ENCODE results near the gene TP53I13. TPM values are rescaled to one million over a fixed set of nuclear protein-coding genes. Genes with fewer than 3 reads are reported as not detected.

The TP53I13 gene
- polyA plus RNA-seq, 3 donors = 54.3 to 166 (median 84.3) TPM

DNA sequence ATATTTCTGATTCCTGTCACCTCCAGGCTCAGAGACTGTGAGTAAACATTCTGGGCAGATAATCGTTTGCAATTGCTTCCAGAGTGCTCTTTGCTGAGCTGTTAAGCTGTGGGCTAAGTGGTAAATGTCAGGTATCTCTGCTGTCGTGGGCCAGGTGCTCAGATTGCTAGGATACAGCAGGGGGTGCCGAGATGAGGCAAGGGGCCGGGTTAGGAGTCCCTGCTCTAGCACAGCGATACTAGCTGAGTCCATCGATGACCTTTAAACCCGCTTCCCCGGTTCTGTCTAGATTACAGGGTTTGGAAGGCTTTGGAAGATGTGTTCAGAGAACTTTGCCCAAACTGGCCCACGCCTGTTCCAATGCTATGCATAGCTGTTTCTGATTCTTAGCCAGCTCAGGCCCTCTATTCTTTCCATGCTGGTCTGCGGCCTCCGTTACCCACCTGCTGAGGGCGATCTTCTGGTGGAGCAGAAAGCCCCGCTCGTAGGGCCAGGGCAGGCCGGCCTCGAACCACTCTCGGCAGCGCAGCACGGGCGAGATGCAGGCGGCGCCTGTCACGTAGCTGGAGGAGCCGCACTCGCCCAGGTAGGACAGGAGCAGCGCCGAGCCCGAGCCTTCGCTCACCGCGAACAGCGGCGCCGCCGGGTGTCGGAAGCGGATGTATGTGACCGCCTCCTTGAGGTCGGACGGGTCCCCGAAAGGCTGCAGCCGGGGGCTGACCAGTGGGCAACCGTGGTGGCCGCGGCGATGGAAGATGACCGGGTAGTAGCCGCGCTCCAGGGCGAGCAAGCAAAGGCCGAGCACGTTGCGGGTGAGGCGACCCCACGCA is 2.6 kb upstream of the TP53I13 start:
- 13 to 23% (median 15%) methylated on average over 49 to 55 of the region's 55 CpGs for WGBS, 3 donors
- no peak overlapping the region for H3K27ac ChIP-seq (ENCODE audit: low read depth, low read length)

DNA sequence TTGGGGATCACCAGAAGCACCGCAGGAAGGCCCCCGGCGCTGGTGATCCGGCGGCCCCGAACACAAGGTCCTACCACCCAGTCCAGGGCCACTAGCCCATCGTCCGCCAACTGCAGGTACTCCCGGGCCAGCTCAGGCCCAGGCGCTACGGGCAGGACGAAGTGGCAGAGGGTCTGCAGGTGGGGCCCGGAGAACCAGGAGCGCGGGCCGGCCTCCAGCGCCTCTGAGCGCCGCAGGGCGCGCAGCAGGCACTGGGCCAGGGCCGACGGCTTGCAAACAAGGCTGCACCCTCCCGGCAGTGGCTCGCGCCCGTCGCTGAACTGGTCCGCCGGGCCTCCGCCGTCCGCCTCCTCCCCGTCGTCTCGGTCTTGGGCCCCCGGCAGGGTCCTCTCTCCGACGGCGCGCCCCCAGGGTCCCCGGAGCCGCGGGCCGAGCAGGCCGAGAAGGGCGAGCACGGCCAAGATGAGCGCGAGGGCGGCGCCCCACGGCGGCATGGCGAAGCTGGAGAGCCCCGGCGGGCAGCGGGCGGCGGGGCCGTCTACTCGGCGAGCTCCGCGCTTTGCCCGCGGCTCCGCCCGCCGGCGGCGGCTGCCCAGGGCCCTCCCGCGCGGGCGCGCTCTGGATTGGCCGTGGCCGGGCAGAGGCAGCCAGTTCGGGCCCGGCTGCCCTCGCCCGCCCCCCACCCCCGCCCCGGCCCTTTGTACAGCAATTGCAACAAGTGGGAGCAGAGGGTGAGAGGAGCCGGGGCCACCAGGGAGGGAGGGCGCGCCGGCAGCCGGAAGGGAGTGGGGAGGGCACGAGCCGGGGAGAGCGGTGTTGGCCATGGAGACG is 1.8 kb upstream of the TP53I13 start, which contains the start of gene ABHD15:
TSS of gene ABHD15 (minus strand) at position 565 of the 831 bp plus-strand sequence. CDS start at position 494, 71 bp downstream.
- H3K27ac ChIP-seq (ENCODE audit: low read depth, low read length) = no peak within 1 kb of the TSS
- WGBS, 3 donors = 1 to 3% (median 2%) methylated on average over 31 to 93 of the region's 94 CpGs

GRCh38 chr17:29567304-29567553 is 1.3 kb upstream of the TP53I13 start:
- WGBS, 3 donors = 0% methylated on average over 11 to 27 of the region's 27 CpGs
- no peak overlapping the region for H3K27ac ChIP-seq (ENCODE audit: low read depth, low read length)

DNA sequence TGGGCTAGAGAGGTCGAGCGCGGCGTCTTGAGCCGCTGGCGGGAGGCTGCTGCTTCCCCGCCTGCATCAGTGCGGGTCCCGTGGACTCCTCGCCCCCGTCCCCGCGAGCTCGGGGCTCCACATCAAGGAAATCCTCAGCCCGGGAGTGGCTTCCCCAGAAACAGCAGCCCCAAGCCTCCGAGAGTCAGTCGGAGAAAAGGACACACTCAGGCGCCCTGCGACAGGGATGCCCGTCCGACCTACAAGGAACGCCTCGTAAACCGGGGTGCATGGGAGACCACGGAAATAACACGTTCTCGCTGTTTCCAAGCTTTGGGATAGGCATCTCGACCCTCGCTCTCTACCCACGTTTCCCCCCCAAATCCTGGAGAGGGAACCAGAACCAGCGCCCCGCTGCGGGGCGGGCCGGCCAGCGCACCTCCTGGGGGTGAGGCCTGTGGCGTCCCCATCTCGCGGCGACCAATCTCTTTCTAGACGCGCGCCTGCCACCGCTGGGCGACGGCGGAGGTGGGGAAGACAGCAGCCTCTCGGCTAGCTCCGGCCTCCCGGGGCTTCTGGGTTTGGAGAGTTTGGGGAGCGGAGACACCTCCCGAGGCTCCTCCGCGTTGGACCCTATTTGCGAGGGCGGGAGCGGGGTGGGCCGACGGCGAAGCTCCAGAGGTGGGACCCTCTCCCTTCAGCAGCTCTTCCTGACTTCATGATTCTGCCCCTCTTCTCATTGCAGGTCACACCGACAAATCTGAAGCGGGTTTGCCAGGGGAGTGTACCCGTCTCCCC is 759 bp upstream of the TP53I13 start:
- WGBS, 3 donors = 0% methylated on average over 56 to 63 of the region's 63 CpGs
- no peak overlapping the region for H3K27ac ChIP-seq (ENCODE audit: low read depth, low read length)

- H3K27ac ChIP-seq (ENCODE audit: low read depth, low read length) = no peak overlapping the region
- WGBS, 3 donors = 60 to 67% (median 63%) methylated on average over 14 of the region's 14 CpGs
Measured at GRCh38 chr17:29569245-29569950, 897 bp downstream of the TP53I13 start.

GRCh38 chr17:29570521-29570920 is 2.0 kb downstream of the TP53I13 start:
- no peak overlapping the region for H3K27ac ChIP-seq (ENCODE audit: low read depth, low read length)
- 72 to 78% (median 77%) methylated on average over 7 of the region's 7 CpGs for WGBS, 3 donors

DNA sequence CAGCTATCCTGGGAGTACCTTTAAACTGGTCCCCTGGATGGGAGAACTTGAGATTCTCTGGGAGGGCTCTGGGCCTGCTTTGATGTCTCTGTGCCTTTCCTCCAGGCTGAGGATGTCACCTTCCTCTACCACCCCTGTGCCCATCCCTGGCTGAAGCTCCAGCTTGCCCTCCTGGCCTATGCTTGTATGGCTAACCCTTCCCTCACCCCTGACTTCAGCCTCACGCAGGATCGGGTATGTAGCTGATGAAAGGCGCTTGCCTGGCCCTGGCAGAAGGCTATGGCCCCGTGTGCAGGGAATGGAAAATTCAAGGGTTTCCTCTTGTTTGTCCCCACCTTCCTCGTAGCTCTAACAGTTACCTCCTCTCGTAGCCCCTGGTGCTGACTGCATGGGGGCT is 3.0 kb downstream of the TP53I13 start:
- 82 to 91% (median 88%) methylated on average over 6 of the region's 6 CpGs for WGBS, 3 donors
- no peak overlapping the region for H3K27ac ChIP-seq (ENCODE audit: low read depth, low read length)

DNA sequence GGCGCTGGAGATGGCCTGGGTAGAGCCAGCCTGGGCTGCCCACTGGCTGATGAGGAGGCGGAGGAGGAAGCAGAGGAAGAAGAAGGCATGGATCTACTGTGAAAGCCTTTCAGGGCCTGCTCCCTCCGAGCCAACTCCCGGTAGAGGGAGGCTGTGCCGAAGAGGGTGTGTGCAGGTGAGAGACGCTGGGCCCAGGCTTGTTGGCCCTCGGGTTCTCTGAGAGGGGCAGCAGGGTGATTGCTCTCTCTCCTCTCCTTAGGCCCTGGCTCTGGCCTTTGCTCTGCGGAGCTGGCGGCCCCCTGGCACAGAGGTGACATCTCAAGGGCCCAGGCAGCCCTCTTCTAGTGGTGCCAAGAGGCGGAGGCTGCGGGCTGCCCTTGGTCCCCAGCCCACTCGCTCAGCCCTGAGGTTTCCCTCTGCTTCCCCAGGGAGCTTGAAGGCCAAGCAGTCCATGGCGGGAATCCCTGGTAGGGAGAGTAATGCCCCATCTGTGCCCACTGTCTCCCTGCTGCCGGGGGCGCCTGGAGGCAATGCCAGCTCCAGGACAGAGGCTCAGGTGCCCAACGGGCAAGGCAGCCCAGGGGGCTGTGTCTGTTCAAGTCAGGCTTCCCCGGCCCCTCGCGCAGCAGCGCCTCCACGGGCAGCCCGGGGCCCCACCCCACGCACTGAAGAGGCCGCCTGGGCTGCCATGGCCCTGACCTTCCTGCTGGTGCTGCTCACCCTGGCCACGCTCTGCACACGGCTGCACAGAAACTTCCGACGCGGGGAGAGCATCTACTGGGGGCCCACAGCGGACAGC is 3.6 kb downstream of the TP53I13 start:
- WGBS, 3 donors = 48 to 52% (median 50%) methylated on average over 25 to 30 of the region's 30 CpGs
- no peak overlapping the region for H3K27ac ChIP-seq (ENCODE audit: low read depth, low read length)

GRCh38 chr17:29572691-29573557 is 4.4 kb downstream of the TP53I13 start:
- WGBS, 3 donors = 19 to 35% (median 24%) methylated on average over 36 to 62 of the region's 62 CpGs
- no peak overlapping the region for H3K27ac ChIP-seq (ENCODE audit: low read depth, low read length)

- H3K27ac ChIP-seq (ENCODE audit: low read depth, low read length) = no peak overlapping the region
- 69 to 86% (median 83%) methylated on average over 6 of the region's 6 CpGs for WGBS, 3 donors
Measured at GRCh38 chr17:29573558-29573869, 5.0 kb downstream of the TP53I13 start.

DNA sequence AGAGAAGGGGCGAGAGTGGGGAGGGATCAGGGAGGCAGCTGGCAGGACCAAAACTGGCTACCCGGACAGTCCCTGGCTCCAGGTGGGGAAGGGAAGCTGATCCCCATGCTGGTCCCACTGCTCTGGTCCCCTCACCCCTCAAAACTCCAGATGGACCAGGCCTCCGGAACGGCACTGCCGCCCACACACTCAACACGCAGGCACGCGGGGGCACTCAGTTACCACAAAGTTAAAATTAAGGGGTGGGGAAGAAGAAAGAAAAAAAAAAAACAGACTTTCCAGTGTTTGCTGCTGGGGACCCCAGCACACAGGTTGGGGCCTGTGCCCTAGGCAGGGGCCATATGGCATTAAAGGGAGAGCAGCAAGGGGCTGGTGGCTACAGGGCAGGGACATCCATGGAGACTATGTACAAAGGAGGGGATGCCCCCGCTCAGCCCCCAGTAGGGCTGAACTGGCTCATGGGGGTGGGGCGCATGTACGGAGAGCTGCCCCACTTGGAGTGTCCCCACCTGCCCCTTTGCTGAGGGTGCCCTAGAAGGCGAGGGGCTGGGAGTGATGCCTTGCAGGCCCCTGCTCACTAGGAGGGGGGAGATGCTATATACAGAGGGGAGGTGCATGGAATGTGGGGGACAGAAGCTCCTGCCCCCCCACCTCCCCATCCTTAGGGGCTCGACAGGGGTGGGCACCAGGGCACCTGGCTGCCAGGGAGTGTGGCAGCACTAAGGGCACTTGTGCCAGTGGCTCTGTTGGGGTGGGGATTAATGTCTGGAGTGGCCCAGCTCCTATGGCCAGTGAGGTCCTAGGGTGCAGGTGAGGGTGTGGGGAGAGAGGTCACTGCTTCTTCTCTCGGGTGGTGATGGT is 5.6 kb downstream of the TP53I13 start:
- 85 to 92% (median 88%) methylated on average over 13 to 14 of the region's 14 CpGs for WGBS, 3 donors

DNA sequence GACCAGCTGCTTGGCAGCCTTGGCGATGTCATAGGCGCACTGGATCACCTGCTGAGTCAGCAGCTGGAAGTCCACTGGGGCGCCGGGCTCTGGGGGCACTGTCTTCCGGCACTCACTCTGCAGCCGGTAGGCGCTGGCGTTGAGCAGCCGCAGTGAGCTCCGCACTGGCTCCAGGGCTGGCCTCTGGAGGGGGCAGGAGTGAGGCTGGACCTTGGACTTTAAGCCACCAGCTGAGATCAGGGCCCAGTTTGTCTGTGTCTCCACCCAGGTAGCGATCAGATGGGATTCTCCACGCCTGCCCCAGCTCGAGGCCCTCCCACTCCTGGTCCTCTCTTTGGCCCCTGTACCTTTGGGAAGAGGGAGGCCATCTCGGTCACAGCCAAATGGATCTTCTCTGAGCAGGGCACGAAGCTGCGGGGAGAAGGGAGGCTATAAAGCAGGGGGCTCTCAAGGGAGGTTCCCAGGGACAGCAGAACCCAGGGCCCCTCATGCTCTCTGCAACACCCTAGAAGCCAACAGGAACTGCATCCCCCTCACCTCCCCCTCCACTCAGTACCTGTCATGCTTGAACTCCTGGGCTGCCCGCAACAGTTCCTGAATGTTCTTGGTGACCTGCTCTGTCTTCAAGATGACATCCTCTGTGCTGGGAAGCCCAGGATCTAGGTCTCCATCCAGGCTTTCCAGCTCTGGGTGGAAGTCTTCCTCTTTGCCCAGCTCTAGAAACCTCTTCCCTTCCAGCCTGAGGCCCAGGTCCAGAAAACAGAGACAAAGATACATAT is 6.4 kb downstream of the TP53I13 start:
- no peak overlapping the region for H3K27ac ChIP-seq (ENCODE audit: low read depth, low read length)

More for the DNA sequence above, 5.6 kb downstream of the TP53I13 start:
- H3K27ac ChIP-seq (ENCODE audit: low read depth, low read length) = no peak overlapping the region

DNA sequence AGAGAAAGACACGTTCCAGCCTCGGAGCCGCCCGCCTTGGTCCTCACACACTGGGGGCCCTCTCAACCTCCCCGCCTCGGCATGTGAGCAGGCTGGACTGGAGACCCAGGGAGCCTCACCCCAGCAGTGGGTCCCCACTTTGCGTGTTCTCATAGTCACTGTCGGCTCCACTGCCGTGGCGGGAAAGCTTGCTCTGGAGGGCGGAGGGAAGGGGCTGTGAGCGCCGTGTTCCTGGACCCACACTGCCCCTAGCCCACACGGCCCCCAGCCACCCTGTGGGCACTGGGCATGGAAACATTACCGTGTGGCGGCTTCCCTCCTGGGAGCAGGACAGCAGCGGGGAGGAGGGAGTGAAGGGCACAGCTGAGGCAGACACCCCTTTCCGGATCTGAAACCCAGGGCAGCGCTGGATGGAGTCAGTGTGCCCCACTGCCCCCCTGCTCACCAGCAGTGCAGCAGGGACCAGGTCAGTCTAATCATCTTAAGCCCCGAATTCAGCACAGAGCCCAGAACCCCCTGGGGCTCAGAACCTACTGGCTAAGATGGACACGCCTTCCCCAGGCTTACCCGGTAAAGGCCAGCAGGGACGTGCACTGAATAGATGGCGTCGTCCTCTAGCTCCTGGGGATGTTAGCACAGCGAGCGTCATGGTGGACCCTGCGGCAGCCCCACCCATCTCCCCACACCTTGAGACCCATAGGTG is 7.2 kb downstream of the TP53I13 start:
- WGBS, 3 donors = 87 to 88% (median 87%) methylated on average over 28 of the region's 28 CpGs
- no peak overlapping the region for H3K27ac ChIP-seq (ENCODE audit: low read depth, low read length)

More for the DNA sequence above, 6.4 kb downstream of the TP53I13 start:
- 40 to 87% (median 84%) methylated on average over 17 of the region's 17 CpGs for WGBS, 3 donors

GRCh38 chr17:29576214-29577000 is 7.9 kb downstream of the TP53I13 start:
- H3K27ac ChIP-seq (ENCODE audit: low read depth, low read length) = no peak overlapping the region
- WGBS, 3 donors = 95% methylated on average over 37 of the region's 37 CpGs
